Esophagus muscularis mucosa (tissue), 4 donors: ENCODE measurements around the gene SIGLEC12. TPM values are rescaled to one million over a fixed set of nuclear protein-coding genes. Genes with fewer than 3 reads are reported as not detected.
A peak's percentile ranks its signal among the peaks of the same experiment; 100 is the strongest.

Experiments used
- DNase-seq: peaks from one replicate; pipeline ENCODE4 v3.0.0-alpha.2; 2017; ENCODE audit errors: extremely low spot score
- H3K27ac ChIP-seq, 4 donors: fragments of 200-600 bp; sonication (generic); replicated peaks in 1 of 4; 1 replicate in 3 of 4; 2 replicates in 1 of 4; pipeline ENCODE4 v1.5.1; 2016 to 2019; ENCODE audit warnings: mild to moderate bottlenecking in 1 of 4
- H3K27me3 ChIP-seq, 4 donors: fragments of 200-600 bp; sonication (generic); one replicate each; pipeline versions ENCODE4 v1.5.1 to v1.6.0; 2016 to 2019
- H3K36me3 ChIP-seq, 4 donors: fragments of 200-600 bp; sonication (generic); one replicate each; pipeline ENCODE4 v1.5.1; 2016 to 2019
- H3K4me1 ChIP-seq, 4 donors: fragments of 200-600 bp; sonication (generic); one replicate each; pipeline ENCODE4 v1.5.1; 2016 to 2019
- H3K4me3 ChIP-seq, 4 donors: fragments of 200-600 bp; sonication (generic); 1 replicate in 2 of 4; 2 replicates in 2 of 4; pipeline ENCODE4 v1.5.1; 2016 to 2019; ENCODE audit warnings: mild to moderate bottlenecking in 4 of 4, moderate library complexity in 1 of 4
- H3K9me3 ChIP-seq, 4 donors: fragments of 200-600 bp; sonication (generic); 1 replicate in 3 of 4; 2 replicates in 1 of 4; pipeline ENCODE4 v1.5.1; 2016 to 2019
- CTCF ChIP-seq, 3 experiments: fragments of 200-600 bp in 2 of 3; fragments of 450-650 bp in 1 of 3; sonication (generic) in 2 of 3; IDR thresholded peaks; one replicate each; pipeline ENCODE4 v1.5.1; 2017 to 2019; ENCODE audit warnings: antibody characterized with exemption in 3 of 3, mild to moderate bottlenecking in 2 of 3, moderate library complexity in 1 of 3
- EP300 ChIP-seq: sonication (generic); formaldehyde crosslinking; IDR thresholded peaks from one replicate; pipeline ENCODE4 v1.6.1; 2017; ENCODE audit warnings: antibody characterized with exemption
- POLR2A ChIP-seq: fragments of 450-650 bp; IDR thresholded peaks from one replicate; pipeline ENCODE4 v1.6.1; 2017; ENCODE audit warnings: antibody characterized with exemption, moderate library complexity, mild to moderate bottlenecking, low read depth
- POLR2AphosphoS5 ChIP-seq, 2 donors: sonication (generic); formaldehyde crosslinking; IDR thresholded peaks; one replicate each; pipeline ENCODE4 v1.6.1; 2017; ENCODE audit warnings: antibody characterized with exemption in 2 of 2
- WGBS: methylation state at CpG from one replicate; pipeline ENCODE4 v1.1.5; 2018; 5-methylcytosine and 5-hydroxymethylcytosine counted together
- intact Hi-C: fragments of 100-400 bp; cut with DNase I; formaldehyde crosslinking; loops from one replicate; pipeline ENCODE4 v1.15.1; 2023
- total RNA-seq, 4 donors: library from RNA; depleted of rRNA; stranded (reverse); fragments of >200 nt; gene quantifications; one replicate each; pipeline versions ENCODE4 v1.1.0 to v1.2.1, GENCODE V29; 2016

The SIGLEC12 gene
- total RNA-seq, 4 donors from 2014 or later: 0.29 TPM; not detected in 3

- 82% methylated on average over 12 of the region's 12 CpGs for WGBS
- no peak overlapping the region for H3K4me3 ChIP-seq
- peaks cover 0 to 70% (median 0%) of the 10 kb centered on the region in 4 donors for H3K27me3 ChIP-seq
- H3K4me1 ChIP-seq: no peaks in the 10 kb centered on the region
- intact Hi-C loops: loop anchor here (10.0 kb wide), 1 partner anchor 175 kb away; no protein-coding TSS in a partner anchor
- no peaks in the 10 kb centered on the region for H3K36me3 ChIP-seq
- no peak overlapping the region for H3K27ac ChIP-seq
- H3K9me3 ChIP-seq: no peaks in the 10 kb centered on the region
- no peak for DNase-seq
- no peak for TF ChIP-seq EP300
These were observed 21.9 kb downstream of the SIGLEC12 start for GRCh38 chr19:51479531-51480331.

- DNase-seq: no peak
- H3K4me1 ChIP-seq: no peaks in the 10 kb centered on the region
- H3K27me3 ChIP-seq: peaks cover 0 to 68% (median 0%) of the 10 kb centered on the region in 4 donors
- H3K36me3 ChIP-seq: no peaks in the 10 kb centered on the region
- no peak for TF ChIP-seq POLR2A
- WGBS: 70% methylated on average over 17 of the region's 17 CpGs
- no peaks in the 10 kb centered on the region for H3K9me3 ChIP-seq
- no peak within 1 kb of the TSS for H3K27ac ChIP-seq
- H3K4me3 ChIP-seq: no peak within 1 kb of the TSS
- intact Hi-C loops: loop anchor here (10.0 kb wide), 1 partner anchor 176 kb away; no protein-coding TSS in a partner anchor
These were observed 23.0 kb downstream of the SIGLEC12 start, which contains the start of gene CEACAM18 for GRCh38 chr19:51478381-51479234. Gene CEACAM18, plus strand, starts transcription at chr19:51478539.

- TF ChIP-seq EP300 (no peak), POLR2A (no peak), POLR2AphosphoS5 (IDR thresholded peaks at IDR 0.05) (no peak), CTCF (IDR thresholded peaks at IDR 0.05) (no peak)
- Histone ChIP-seq H3K9me3 (no peaks in the 10 kb centered on the region), H3K27ac (no peak overlapping the region), H3K36me3 (no peaks in the 10 kb centered on the region), H3K27me3 (peaks cover 0 to 71% (median 0%) of the 10 kb centered on the region in 4 donors), H3K4me1 (no peaks in the 10 kb centered on the region), H3K4me3 (no peak overlapping the region)
- 60% methylated on average over 5 of the region's 5 CpGs for WGBS
- intact Hi-C loops: loop anchor here (10.0 kb wide), 1 partner anchor 177 kb away; no protein-coding TSS in a partner anchor
- no peak for DNase-seq
These were observed 24.3 kb downstream of the SIGLEC12 start for GRCh38 chr19:51477344-51477743.

- no peak for DNase-seq
- TF ChIP-seq EP300 (no peak), POLR2AphosphoS5 (IDR thresholded peaks at IDR 0.05) (no peak), CTCF (IDR thresholded peaks at IDR 0.05) (no peak), POLR2A (no peak)
- Histone ChIP-seq H3K4me1 (no peaks in the 10 kb centered on the region), H3K9me3 (no peaks in the 10 kb centered on the region), H3K36me3 (no peaks in the 10 kb centered on the region), H3K27ac (no peak overlapping the region), H3K4me3 (no peak overlapping the region), H3K27me3 (peaks cover 0 to 71% (median 0%) of the 10 kb centered on the region in 4 donors)
- 96% methylated on average over 3 of the region's 3 CpGs for WGBS
- intact Hi-C loops: loop anchor here (10.0 kb wide), 1 partner anchor 179 kb away; no protein-coding TSS in a partner anchor
These were observed 25.4 kb downstream of the SIGLEC12 start for GRCh38 chr19:51476164-51476563.

GRCh38 chr19:51473009-51473707, 28.4 kb downstream of the SIGLEC12 start:
- intact Hi-C loops: loop anchor here (2.0 to 10.0 kb wide), 2 partner anchors 182 to 304 kb away; no protein-coding TSS in a partner anchor

More at GRCh38 chr19:51473009-51473707, 28.4 kb downstream of the SIGLEC12 start:
- Histone ChIP-seq H3K27me3 (peaks cover 0 to 52% (median 0%) of the 10 kb centered on the region in 4 donors), H3K9me3 (no peaks in the 10 kb centered on the region), H3K27ac (no peak overlapping the region), H3K4me1 (no peaks in the 10 kb centered on the region), H3K4me3 (no peak overlapping the region), H3K36me3 (no peaks in the 10 kb centered on the region)
- DNase-seq: peak; percentile 95
- 29% methylated on average over 6 of the region's 7 CpGs for WGBS
- TF ChIP-seq POLR2AphosphoS5 (IDR thresholded peaks at IDR 0.05): no peak
- peak; percentile 73 to 84 (median 82) for TF ChIP-seq CTCF (IDR thresholded peaks at IDR 0.05)
- TF ChIP-seq EP300: no peak
